ENCODE measurements around the gene DUSP12. TPM values are rescaled to one million over a fixed set of nuclear protein-coding genes. Genes with fewer than 3 reads are reported as not detected.

The DUSP12 gene
- total RNA-seq, 2 donors from 2014 or later: 26.2 to 28.9 TPM

GRCh38 chr1:161730050-161730564, 19.5 kb upstream of the DUSP12 start:
- H3K9ac ChIP-seq (ENCODE audit: extremely low read depth, low read length, poor library complexity, severe bottlenecking): no peak overlapping the region
- no peak overlapping the region for H3K4me3 ChIP-seq (ENCODE audit: low read length)
- H3K9me3 ChIP-seq (ENCODE audit: control insufficient read depth, low read length): no peaks in the 10 kb centered on the region
- no peak for DNase-seq
- H3K4me1 Mint-ChIP-seq: peaks cover 33% of the 10 kb centered on the region
- peaks cover 61% of the 10 kb centered on the region for H3K27me3 ChIP-seq (ENCODE audit: control insufficient read depth, insufficient read depth, low read length, poor library complexity, severe bottlenecking)
- H3K36me3 ChIP-seq (ENCODE audit: control insufficient read depth, insufficient read depth, low read length): no peaks in the 10 kb centered on the region
- peaks cover 72% of the 10 kb centered on the region for H3K27me3 Mint-ChIP-seq (ENCODE audit: insufficient read depth)
- H3K27ac ChIP-seq (ENCODE audit: low read depth, low read length): no peak overlapping the region
- TF ChIP-seq, protein P1, sequence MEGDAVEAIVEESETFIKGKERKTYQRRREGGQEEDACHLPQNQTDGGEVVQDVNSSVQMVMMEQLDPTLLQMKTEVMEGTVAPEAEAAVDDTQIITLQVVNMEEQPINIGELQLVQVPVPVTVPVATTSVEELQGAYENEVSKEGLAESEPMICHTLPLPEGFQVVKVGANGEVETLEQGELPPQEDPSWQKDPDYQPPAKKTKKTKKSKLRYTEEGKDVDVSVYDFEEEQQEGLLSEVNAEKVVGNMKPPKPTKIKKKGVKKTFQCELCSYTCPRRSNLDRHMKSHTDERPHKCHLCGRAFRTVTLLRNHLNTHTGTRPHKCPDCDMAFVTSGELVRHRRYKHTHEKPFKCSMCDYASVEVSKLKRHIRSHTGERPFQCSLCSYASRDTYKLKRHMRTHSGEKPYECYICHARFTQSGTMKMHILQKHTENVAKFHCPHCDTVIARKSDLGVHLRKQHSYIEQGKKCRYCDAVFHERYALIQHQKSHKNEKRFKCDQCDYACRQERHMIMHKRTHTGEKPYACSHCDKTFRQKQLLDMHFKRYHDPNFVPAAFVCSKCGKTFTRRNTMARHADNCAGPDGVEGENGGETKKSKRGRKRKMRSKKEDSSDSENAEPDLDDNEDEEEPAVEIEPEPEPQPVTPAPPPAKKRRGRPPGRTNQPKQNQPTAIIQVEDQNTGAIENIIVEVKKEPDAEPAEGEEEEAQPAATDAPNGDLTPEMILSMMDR (conservative IDR thresholded peaks at IDR 0.05): no peak
- H3K9me3 Mint-ChIP-seq: no peaks in the 10 kb centered on the region
- H3K4me1 ChIP-seq (ENCODE audit: control insufficient read depth, insufficient read depth, low read length): peaks cover 16% of the 10 kb centered on the region
- no peak overlapping the region for H3K27ac Mint-ChIP-seq
- 92 to 94% methylated on average over 6 of the region's 6 CpGs for WGBS, 2 experiments (ENCODE audit: insufficient coverage in 1 of 2, insufficient read length in 1 of 2)
- no peak overlapping the region for H3K4me3 Mint-ChIP-seq
- H3K36me3 Mint-ChIP-seq (ENCODE audit: low read depth): no peaks in the 10 kb centered on the region

DNA sequence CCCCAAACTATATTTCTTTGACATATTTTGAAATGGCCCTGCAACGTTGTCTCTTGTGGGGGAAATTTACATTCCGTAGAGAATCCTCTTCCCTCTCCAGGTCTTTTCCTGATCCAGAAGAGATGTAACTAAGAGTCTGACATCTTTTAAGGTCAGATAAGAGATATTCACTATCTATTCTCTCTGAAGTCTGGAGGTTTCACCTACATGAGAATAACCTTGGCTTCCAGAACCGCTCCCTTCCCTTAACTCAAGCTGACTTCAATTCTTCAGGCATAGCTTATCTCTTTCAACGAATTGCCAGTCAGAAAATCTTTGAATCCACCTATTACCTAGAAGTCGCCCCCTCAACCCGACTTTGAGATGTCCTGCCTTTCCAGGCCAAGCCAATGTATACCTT, 18.3 kb upstream of the DUSP12 start:
- peaks cover 61% of the 10 kb centered on the region for H3K27me3 Mint-ChIP-seq (ENCODE audit: insufficient read depth)

DNA sequence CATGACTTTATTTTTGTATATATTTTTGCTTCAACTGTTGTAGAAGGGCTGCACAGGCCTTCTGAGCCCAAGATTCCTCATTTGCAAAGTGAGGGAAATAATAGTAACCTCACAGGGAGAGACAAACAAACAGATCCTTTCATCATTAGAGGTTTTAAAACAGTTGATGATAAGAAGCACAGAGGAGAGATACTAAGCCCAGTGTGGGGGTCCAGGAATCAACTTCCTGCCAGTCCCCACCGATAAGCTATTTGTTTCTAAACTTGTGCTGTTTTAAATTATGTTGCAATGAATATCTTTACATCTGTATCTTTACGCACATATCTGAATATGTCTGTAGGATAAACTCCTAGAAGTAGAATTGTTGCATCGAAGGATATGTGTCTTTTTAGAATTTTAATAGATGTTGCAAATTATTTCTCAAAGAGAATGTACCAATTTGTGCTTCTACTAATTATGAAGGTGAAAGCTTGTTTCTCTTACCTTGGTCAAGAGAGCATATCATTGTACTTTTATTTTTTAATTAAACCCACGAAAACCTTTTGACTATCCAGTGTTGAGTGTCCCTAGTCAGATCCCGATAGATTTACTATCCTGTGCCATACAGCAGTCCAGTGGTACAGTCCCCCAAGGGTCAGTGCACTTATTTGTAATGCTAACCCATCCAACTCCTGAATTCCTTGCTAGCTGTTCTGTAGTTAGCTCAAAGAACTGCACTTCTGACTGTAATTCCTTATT, 17.4 kb upstream of the DUSP12 start:
- Histone ChIP-seq H3K9ac (ENCODE audit: extremely low read depth, low read length, poor library complexity, severe bottlenecking) (no peak overlapping the region), H3K4me1 (ENCODE audit: control insufficient read depth, insufficient read depth, low read length) (peaks cover 24% of the 10 kb centered on the region), H3K27me3 (ENCODE audit: control insufficient read depth, insufficient read depth, low read length, poor library complexity, severe bottlenecking) (peaks cover 47% of the 10 kb centered on the region), H3K27ac (ENCODE audit: low read depth, low read length) (no peak overlapping the region), H3K36me3 (ENCODE audit: control insufficient read depth, insufficient read depth, low read length) (no peaks in the 10 kb centered on the region), H3K9me3 (ENCODE audit: control insufficient read depth, low read length) (no peaks in the 10 kb centered on the region), H3K4me3 (ENCODE audit: low read length) (no peak overlapping the region)
- H3K9me3 Mint-ChIP-seq: no peaks in the 10 kb centered on the region
- H3K27ac Mint-ChIP-seq: no peak overlapping the region
- 83% methylated on average over 4 to 5 of the region's 5 CpGs for WGBS, 2 experiments (ENCODE audit: insufficient coverage in 1 of 2, insufficient read length in 1 of 2)
- no peak for DNase-seq
- TF ChIP-seq, protein P1 (conservative IDR thresholded peaks at IDR 0.05): no peak
- H3K27me3 Mint-ChIP-seq (ENCODE audit: insufficient read depth): peaks cover 60% of the 10 kb centered on the region
- peaks cover 39% of the 10 kb centered on the region for H3K4me1 Mint-ChIP-seq
- H3K4me3 Mint-ChIP-seq: peak overlapping the region; percentile 7
- H3K36me3 Mint-ChIP-seq (ENCODE audit: low read depth): no peaks in the 10 kb centered on the region

More for the DNA sequence above, 18.3 kb upstream of the DUSP12 start:
- Mint-ChIP-seq H3K9me3 (no peaks in the 10 kb centered on the region), H3K4me1 (peaks cover 36% of the 10 kb centered on the region), H3K36me3 (ENCODE audit: low read depth) (no peaks in the 10 kb centered on the region), H3K4me3 (no peak overlapping the region), H3K27ac (no peak overlapping the region)
- H3K27ac ChIP-seq (ENCODE audit: low read depth, low read length): no peak overlapping the region
- no peaks in the 10 kb centered on the region for H3K9me3 ChIP-seq (ENCODE audit: control insufficient read depth, low read length)
- WGBS, 2 experiments (ENCODE audit: insufficient coverage in 1 of 2, insufficient read length in 1 of 2): 71 to 100% methylated on average over 2 to 6 of the region's 6 CpGs
- H3K4me3 ChIP-seq (ENCODE audit: low read length): no peak overlapping the region
- TF ChIP-seq, protein P1 (conservative IDR thresholded peaks at IDR 0.05): no peak
- no peak overlapping the region for H3K9ac ChIP-seq (ENCODE audit: extremely low read depth, low read length, poor library complexity, severe bottlenecking)
- peaks cover 50% of the 10 kb centered on the region for H3K27me3 ChIP-seq (ENCODE audit: control insufficient read depth, insufficient read depth, low read length, poor library complexity, severe bottlenecking)
- no peaks in the 10 kb centered on the region for H3K36me3 ChIP-seq (ENCODE audit: control insufficient read depth, insufficient read depth, low read length)
- peaks cover 22% of the 10 kb centered on the region for H3K4me1 ChIP-seq (ENCODE audit: control insufficient read depth, insufficient read depth, low read length)
- DNase-seq: no peak

All from endodermal cell (in vitro differentiated cells).